Measurements from ENCODE around the gene METRN. TPM values are rescaled to one million over a fixed set of nuclear protein-coding genes. Genes with fewer than 3 reads are reported as not detected.

METRN gene
- total and polyA plus RNA-seq, 10 donors, result 7.2 to 31.9 (median 14.6) TPM

DNA sequence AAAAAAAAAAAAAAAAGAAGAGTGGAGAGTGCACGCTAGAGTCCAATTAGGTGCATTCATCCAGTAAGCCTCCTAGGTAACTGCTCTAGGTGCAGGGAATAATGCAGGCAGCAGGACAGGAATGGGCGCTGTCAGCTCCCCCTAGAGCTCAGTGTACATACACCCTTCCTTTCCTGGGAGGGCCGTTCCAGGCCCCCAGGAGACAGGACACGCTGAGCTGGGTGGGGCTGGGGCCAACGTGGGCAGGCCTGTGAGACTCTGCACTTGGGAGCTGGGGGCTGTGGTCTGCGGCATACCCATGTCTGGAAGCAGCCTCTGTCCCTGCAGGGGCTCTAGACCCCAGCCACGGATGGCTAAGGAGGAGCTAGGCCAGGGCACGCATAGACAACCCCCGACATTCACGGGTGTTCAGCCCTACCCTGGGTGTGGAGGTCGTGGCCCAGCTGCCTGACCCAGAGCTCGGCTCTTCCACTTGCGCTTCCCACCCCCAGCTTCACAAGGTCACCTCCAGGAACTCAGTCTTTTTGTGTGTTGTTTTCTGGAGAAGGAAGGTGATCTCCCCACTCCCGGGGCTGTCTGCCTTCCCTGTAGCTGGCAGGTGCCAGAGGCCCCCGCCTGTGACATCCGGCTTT lies 5.0 kb downstream of the METRN start:
- peak overlapping the region; percentile 64 to 91 (median 82) for H3K4me3 ChIP-seq
- peak overlapping the region in 7 of 8 donors; percentile 85 to 93 (median 91) for H3K27ac ChIP-seq
- peaks cover 0 to 30% (median 12%) of the 10 kb centered on the region in 7 donors for H3K27me3 ChIP-seq (replicated peaks in 1 of 7)
- DNase-seq, result no peak
- TF ChIP-seq POLR2AphosphoS5 (IDR thresholded peaks at IDR 0.05), result no peak
- no peak for TF ChIP-seq POLR2A (IDR thresholded peaks at IDR 0.05)
- TF ChIP-seq, protein P1, sequence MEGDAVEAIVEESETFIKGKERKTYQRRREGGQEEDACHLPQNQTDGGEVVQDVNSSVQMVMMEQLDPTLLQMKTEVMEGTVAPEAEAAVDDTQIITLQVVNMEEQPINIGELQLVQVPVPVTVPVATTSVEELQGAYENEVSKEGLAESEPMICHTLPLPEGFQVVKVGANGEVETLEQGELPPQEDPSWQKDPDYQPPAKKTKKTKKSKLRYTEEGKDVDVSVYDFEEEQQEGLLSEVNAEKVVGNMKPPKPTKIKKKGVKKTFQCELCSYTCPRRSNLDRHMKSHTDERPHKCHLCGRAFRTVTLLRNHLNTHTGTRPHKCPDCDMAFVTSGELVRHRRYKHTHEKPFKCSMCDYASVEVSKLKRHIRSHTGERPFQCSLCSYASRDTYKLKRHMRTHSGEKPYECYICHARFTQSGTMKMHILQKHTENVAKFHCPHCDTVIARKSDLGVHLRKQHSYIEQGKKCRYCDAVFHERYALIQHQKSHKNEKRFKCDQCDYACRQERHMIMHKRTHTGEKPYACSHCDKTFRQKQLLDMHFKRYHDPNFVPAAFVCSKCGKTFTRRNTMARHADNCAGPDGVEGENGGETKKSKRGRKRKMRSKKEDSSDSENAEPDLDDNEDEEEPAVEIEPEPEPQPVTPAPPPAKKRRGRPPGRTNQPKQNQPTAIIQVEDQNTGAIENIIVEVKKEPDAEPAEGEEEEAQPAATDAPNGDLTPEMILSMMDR (IDR thresholded peaks at IDR 0.05 in 8 of 11, conservative IDR thresholded peaks at IDR 0.05 in 3 of 11), result no peak
- H3K9me3 ChIP-seq, result no peaks in the 10 kb centered on the region
- WGBS, 5 donors, result 8 to 14% (median 12%) methylated on average over 11 to 16 of the region's 16 CpGs
- H3K36me3 ChIP-seq, result peaks cover 0 to 17% (median 0%) of the 10 kb centered on the region in 6 donors
- intact Hi-C loops (cut with DNase I; ENCODE audit: low total_unique reads), result no loop called here
- peaks cover 19 to 83% (median 48%) of the 10 kb centered on the region in 6 donors for H3K4me1 ChIP-seq

DNA sequence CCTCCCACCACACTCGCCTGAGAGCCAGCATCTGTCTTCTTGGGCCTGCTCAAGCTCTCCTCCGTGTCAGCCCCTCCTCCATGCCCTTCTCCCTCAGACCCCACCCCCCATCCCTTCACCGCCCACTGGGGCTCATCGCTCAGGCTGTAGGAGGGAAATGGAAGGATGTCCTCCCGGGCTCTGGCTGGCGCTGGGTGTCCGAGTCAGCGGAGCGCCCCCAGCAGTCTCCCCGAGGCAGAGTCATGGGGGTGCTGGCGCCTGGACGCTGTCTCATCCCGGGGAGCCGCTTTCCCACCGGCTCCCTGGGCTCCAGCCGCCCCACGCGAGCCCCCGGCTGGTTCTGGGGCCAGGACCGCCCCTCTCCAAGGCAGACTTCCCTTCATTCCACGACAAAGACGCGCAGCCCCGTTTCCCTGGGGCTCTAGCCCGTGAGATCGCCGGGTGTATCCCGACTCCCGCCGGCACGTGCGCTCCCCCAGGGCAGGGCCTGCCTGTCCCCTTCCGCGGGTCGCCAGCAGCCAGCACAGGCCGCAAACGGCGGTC lies 5.6 kb downstream of the METRN start:
- H3K27me3 ChIP-seq (replicated peaks in 1 of 7), result peaks cover 0 to 29% (median 12%) of the 10 kb centered on the region in 7 donors
- peaks cover 19 to 79% (median 46%) of the 10 kb centered on the region in 6 donors for H3K4me1 ChIP-seq
- no peaks in the 10 kb centered on the region for H3K9me3 ChIP-seq
- WGBS, 5 donors, result 0 to 1% (median 0%) methylated on average over 14 to 38 of the region's 38 CpGs
- TF ChIP-seq POLR2A (IDR thresholded peaks at IDR 0.05), result no peak
- TF ChIP-seq POLR2AphosphoS5 (IDR thresholded peaks at IDR 0.05), result no peak
- TF ChIP-seq, protein P1 (IDR thresholded peaks at IDR 0.05 in 8 of 11, conservative IDR thresholded peaks at IDR 0.05 in 3 of 11), result no peak
- intact Hi-C loops (cut with DNase I; ENCODE audit: low total_unique reads), result no loop called here
- H3K4me3 ChIP-seq, result peak overlapping the region; percentile 64 to 91 (median 82)
- no peak for DNase-seq
- peak overlapping the region; percentile 83 to 93 (median 90) for H3K27ac ChIP-seq
- peaks cover 0 to 17% (median 0%) of the 10 kb centered on the region in 6 donors for H3K36me3 ChIP-seq

GRCh38 chr16:720990-721764 lies 6.3 kb downstream of the METRN start, which contains the start of gene ANTKMT:
ANTKMT (plus strand) TSS chr16:721146; CDS start chr16:721275, 129 bp downstream.
- 6 to 8% (median 6%) methylated on average over 34 to 106 of the region's 106 CpGs for WGBS, 5 donors

More at GRCh38 chr16:720990-721764, 6.3 kb downstream of the METRN start, which contains the start of gene ANTKMT:
- peak within 1 kb of the TSS; percentile 83 to 93 (median 90) for H3K27ac ChIP-seq
- intact Hi-C loops (cut with DNase I; ENCODE audit: low total_unique reads), result no loop called here
- peak within 1 kb of the TSS; percentile 64 to 91 (median 82) for H3K4me3 ChIP-seq
- TF ChIP-seq POLR2A (IDR thresholded peaks at IDR 0.05) (peak in 1 of 3 donors; percentile 50), POLR2AphosphoS5 (IDR thresholded peaks at IDR 0.05) (peak; percentile 81 to 92 (median 91))
- TF ChIP-seq, protein P1 (IDR thresholded peaks at IDR 0.05 in 8 of 11, conservative IDR thresholded peaks at IDR 0.05 in 3 of 11), result peak in 2 of 11 experiments; percentile 22 to 39
- peaks cover 21 to 76% (median 44%) of the 10 kb centered on the region in 6 donors for H3K4me1 ChIP-seq
- H3K36me3 ChIP-seq, result peaks cover 0 to 17% (median 0%) of the 10 kb centered on the region in 6 donors
- peaks cover 0 to 29% (median 6%) of the 10 kb centered on the region in 7 donors for H3K27me3 ChIP-seq (replicated peaks in 1 of 7)
- H3K9me3 ChIP-seq, result no peaks in the 10 kb centered on the region
- DNase-seq, result peak; percentile 96

Data from spleen (tissue), 11 donors.